Activated T-cell treated with anti-CD3 and anti-CD28 coated beads, Interleukin-2, amount 50 U/mL, for 4 hours (primary cell): Measurements from ENCODE around the gene MAD1L1. TPM values are rescaled to one million over a fixed set of nuclear protein-coding genes. Genes with fewer than 3 reads are reported as not detected.
A peak's percentile ranks its signal among the peaks of the same experiment; 100 is the strongest.
"Not testable (repeated sequence)": the region's sequence is repeated elsewhere in the genome, so short reads cannot be mapped to it uniquely, and the experiment has no call there.

Source experiments
- ATAC-seq, 2 donors: fragments of 200-7000 bp; cut with Tn5 transposase; one replicate each; pipeline ENCODE4 v1.10.0; 2021
- DNase-seq: peaks from one replicate; pipeline ENCODE4 v3.0.0-alpha.2; 2020
- H3K27me3 Mint-ChIP-seq: one replicate; pipeline ENCODE4 v1.8.0; 2021; ENCODE audit warnings: low read depth, mixed read lengths
- H3K36me3 Mint-ChIP-seq: one replicate; pipeline ENCODE4 v1.8.0; 2022; ENCODE audit warnings: mixed read lengths; ENCODE audit not compliant: insufficient read depth
- H3K4me1 Mint-ChIP-seq: one replicate; pipeline ENCODE4 v1.8.0; 2021; ENCODE audit warnings: low read depth, mixed read lengths
- H3K4me3 Mint-ChIP-seq: one replicate; pipeline ENCODE4 v1.8.0; 2021; ENCODE audit warnings: mild to moderate bottlenecking, moderate library complexity, mixed read lengths
- H3K9me3 Mint-ChIP-seq: one replicate; pipeline ENCODE4 v1.8.0; 2021; ENCODE audit warnings: mixed read lengths
- total RNA-seq, 3 donors: library from RNA; stranded (reverse); gene quantifications; one replicate each; pipeline ENCODE4 v1.2.1, GENCODE V29; 2021

Gene MAD1L1
- total RNA-seq, 3 donors from 2014 or later, result 55.8 to 59.4 (median 57.9) TPM

- Mint-ChIP-seq H3K4me1 (peaks cover 13% of the 10 kb centered on the region), H3K9me3 (no peaks in the 10 kb centered on the region), H3K4me3 (no peak overlapping the region), H3K27me3 (no peaks in the 10 kb centered on the region), H3K36me3 (peaks cover 28% of the 10 kb centered on the region)
- no peak for DNase-seq
- no peak for ATAC-seq
Observed at GRCh38 chr7:1883834-1884582, 348.7 kb downstream of the MAD1L1 start.

GRCh38 chr7:1883031-1883761 lies 349.5 kb downstream of the MAD1L1 start:
- no peak for DNase-seq
- H3K4me3 Mint-ChIP-seq, result no peak overlapping the region
- H3K36me3 Mint-ChIP-seq, result peaks cover 24% of the 10 kb centered on the region
- no peak for ATAC-seq
- no peaks in the 10 kb centered on the region for H3K27me3 Mint-ChIP-seq
- peaks cover 13% of the 10 kb centered on the region for H3K4me1 Mint-ChIP-seq
- H3K9me3 Mint-ChIP-seq, result peaks cover 6% of the 10 kb centered on the region

DNA sequence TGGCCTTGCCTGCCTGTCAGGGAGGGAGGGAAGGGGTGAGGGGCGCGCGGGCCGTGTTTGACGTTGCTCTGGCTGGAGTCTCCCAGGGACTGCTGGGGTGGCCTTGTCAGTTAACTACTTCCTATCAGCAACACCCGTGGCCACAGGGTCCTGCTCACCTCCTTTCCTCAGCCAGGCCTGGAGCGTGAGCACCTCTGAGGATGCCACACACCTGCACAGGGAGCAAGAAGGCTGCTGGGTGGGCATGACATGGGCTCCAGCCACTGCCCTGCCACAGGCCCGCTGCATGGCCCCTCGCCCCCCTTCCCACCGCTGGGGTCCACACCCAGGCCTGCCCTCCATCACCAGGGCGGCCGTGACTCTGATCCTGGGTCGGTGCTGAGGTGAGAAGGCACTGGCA lies 350.3 kb downstream of the MAD1L1 start:
- no peaks in the 10 kb centered on the region for H3K27me3 Mint-ChIP-seq
- DNase-seq, result no peak
- no peak for ATAC-seq
- no peak overlapping the region for H3K4me3 Mint-ChIP-seq
- peaks cover 13% of the 10 kb centered on the region for H3K4me1 Mint-ChIP-seq
- H3K36me3 Mint-ChIP-seq, result peaks cover 20% of the 10 kb centered on the region
- peaks cover 11% of the 10 kb centered on the region for H3K9me3 Mint-ChIP-seq

- Mint-ChIP-seq H3K36me3 (peaks cover 19% of the 10 kb centered on the region), H3K27me3 (no peaks in the 10 kb centered on the region), H3K4me1 (peaks cover 11% of the 10 kb centered on the region), H3K4me3 (no peak overlapping the region), H3K9me3 (peaks cover 11% of the 10 kb centered on the region)
- ATAC-seq (no peak), DNase-seq (no peak)
Observed at GRCh38 chr7:1881946-1882345, 350.8 kb downstream of the MAD1L1 start.

- H3K4me3 Mint-ChIP-seq, H3K27me3 Mint-ChIP-seq, ATAC-seq, DNase-seq: not testable (repeated sequence)
- peaks cover 12% of the 10 kb centered on the region for H3K4me1 Mint-ChIP-seq
- H3K36me3 Mint-ChIP-seq, result peaks cover 16% of the 10 kb centered on the region
- H3K9me3 Mint-ChIP-seq, result peaks cover 11% of the 10 kb centered on the region
Observed at GRCh38 chr7:1876641-1877040, 356.1 kb downstream of the MAD1L1 start.

- not testable (repeated sequence) for H3K27me3 Mint-ChIP-seq, DNase-seq, H3K4me3 Mint-ChIP-seq
- H3K9me3 Mint-ChIP-seq, result peaks cover 11% of the 10 kb centered on the region
- ATAC-seq, result peak; percentile 94 to 97
- peaks cover 14% of the 10 kb centered on the region for H3K36me3 Mint-ChIP-seq
- H3K4me1 Mint-ChIP-seq, result peaks cover 12% of the 10 kb centered on the region
Observed at GRCh38 chr7:1875392-1876199, 357.1 kb downstream of the MAD1L1 start.

- Mint-ChIP-seq H3K4me1 (peaks cover 12% of the 10 kb centered on the region), H3K9me3 (peaks cover 11% of the 10 kb centered on the region)
- peak in 1 of 2 donors; percentile 23 for ATAC-seq
- DNase-seq, H3K36me3 Mint-ChIP-seq, H3K27me3 Mint-ChIP-seq, H3K4me3 Mint-ChIP-seq: not testable (repeated sequence)
Observed at GRCh38 chr7:1874590-1875391, 358.0 kb downstream of the MAD1L1 start.

- Mint-ChIP-seq H3K9me3 (peaks cover 11% of the 10 kb centered on the region), H3K4me3 (no peak overlapping the region), H3K36me3 (peaks cover 10% of the 10 kb centered on the region), H3K4me1 (peaks cover 12% of the 10 kb centered on the region), H3K27me3 (no peaks in the 10 kb centered on the region)
- DNase-seq (no peak), ATAC-seq (no peak)
Observed at GRCh38 chr7:1873857-1874589, 358.7 kb downstream of the MAD1L1 start.

GRCh38 chr7:1873421-1873820 lies 359.3 kb downstream of the MAD1L1 start:
- Mint-ChIP-seq H3K27me3 (no peaks in the 10 kb centered on the region), H3K4me3 (no peak overlapping the region), H3K36me3 (peaks cover 7% of the 10 kb centered on the region), H3K4me1 (peaks cover 12% of the 10 kb centered on the region), H3K9me3 (peaks cover 8% of the 10 kb centered on the region)
- ATAC-seq, result no peak
- no peak for DNase-seq

GRCh38 chr7:1873070-1873405 lies 359.7 kb downstream of the MAD1L1 start:
- Mint-ChIP-seq H3K36me3 (peaks cover 4% of the 10 kb centered on the region), H3K4me1 (peaks cover 12% of the 10 kb centered on the region), H3K4me3 (no peak overlapping the region), H3K9me3 (peaks cover 4% of the 10 kb centered on the region), H3K27me3 (no peaks in the 10 kb centered on the region)
- ATAC-seq, result no peak
- DNase-seq, result no peak

- no peaks in the 10 kb centered on the region for H3K27me3 Mint-ChIP-seq
- no peak for ATAC-seq
- H3K9me3 Mint-ChIP-seq, result no peaks in the 10 kb centered on the region
- peaks cover 12% of the 10 kb centered on the region for H3K4me1 Mint-ChIP-seq
- H3K36me3 Mint-ChIP-seq, result peaks cover 2% of the 10 kb centered on the region
- no peak for DNase-seq
- no peak overlapping the region for H3K4me3 Mint-ChIP-seq
Observed at GRCh38 chr7:1872191-1873069, 360.3 kb downstream of the MAD1L1 start.

- peaks cover 6% of the 10 kb centered on the region for H3K4me1 Mint-ChIP-seq
- H3K4me3 Mint-ChIP-seq, result no peak overlapping the region
- no peaks in the 10 kb centered on the region for H3K9me3 Mint-ChIP-seq
- DNase-seq (no peak), ATAC-seq (no peak)
- peaks cover 2% of the 10 kb centered on the region for H3K36me3 Mint-ChIP-seq
- no peaks in the 10 kb centered on the region for H3K27me3 Mint-ChIP-seq
Observed at GRCh38 chr7:1869452-1870130, 363.2 kb downstream of the MAD1L1 start.
